Fibroblast of villous mesenchyme (primary cell): Measurements from ENCODE around the gene FCAMR. TPM values are rescaled to one million over a fixed set of nuclear protein-coding genes. Genes with fewer than 3 reads are reported as not detected.

ENCODE experiments used
- DNase-seq: peaks from one replicate; pipeline ENCODE4 v3.0.0-alpha.2; 2010; ENCODE audit warnings: low read depth
- H3K4me3 ChIP-seq: 2 replicates; pipeline ENCODE4 v1.5.1; 2011; ENCODE audit warnings: low read depth, mild to moderate bottlenecking, low read length
- total RNA-seq: library from RNA; depleted of rRNA; stranded (reverse); fragments of >200 nt; gene quantifications from 2 replicates; pipeline ENCODE4 v1.2.3, GENCODE V29; 2012
- TF ChIP-seq, protein P1 (sequence below): IDR thresholded peaks from 2 replicates; pipeline ENCODE4 v1.5.1; 2012; ENCODE audit warnings: low read depth, mild to moderate bottlenecking, low read length; ENCODE audit not compliant: insufficient read depth

The FCAMR gene
- total RNA-seq, 1 donor: not detected

- TF ChIP-seq, protein P1, sequence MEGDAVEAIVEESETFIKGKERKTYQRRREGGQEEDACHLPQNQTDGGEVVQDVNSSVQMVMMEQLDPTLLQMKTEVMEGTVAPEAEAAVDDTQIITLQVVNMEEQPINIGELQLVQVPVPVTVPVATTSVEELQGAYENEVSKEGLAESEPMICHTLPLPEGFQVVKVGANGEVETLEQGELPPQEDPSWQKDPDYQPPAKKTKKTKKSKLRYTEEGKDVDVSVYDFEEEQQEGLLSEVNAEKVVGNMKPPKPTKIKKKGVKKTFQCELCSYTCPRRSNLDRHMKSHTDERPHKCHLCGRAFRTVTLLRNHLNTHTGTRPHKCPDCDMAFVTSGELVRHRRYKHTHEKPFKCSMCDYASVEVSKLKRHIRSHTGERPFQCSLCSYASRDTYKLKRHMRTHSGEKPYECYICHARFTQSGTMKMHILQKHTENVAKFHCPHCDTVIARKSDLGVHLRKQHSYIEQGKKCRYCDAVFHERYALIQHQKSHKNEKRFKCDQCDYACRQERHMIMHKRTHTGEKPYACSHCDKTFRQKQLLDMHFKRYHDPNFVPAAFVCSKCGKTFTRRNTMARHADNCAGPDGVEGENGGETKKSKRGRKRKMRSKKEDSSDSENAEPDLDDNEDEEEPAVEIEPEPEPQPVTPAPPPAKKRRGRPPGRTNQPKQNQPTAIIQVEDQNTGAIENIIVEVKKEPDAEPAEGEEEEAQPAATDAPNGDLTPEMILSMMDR: no peak
- H3K4me3 ChIP-seq: no peak overlapping the region
- no peak for DNase-seq
Measured at GRCh38 chr1:207000651-207001291, 30.5 kb upstream of the FCAMR start.

- TF ChIP-seq, protein P1: no peak
- H3K4me3 ChIP-seq: no peak overlapping the region
- DNase-seq: no peak
Measured at GRCh38 chr1:206998816-206999215, 28.6 kb upstream of the FCAMR start.

GRCh38 chr1:206992790-206993189 lies 22.5 kb upstream of the FCAMR start:
- H3K4me3 ChIP-seq: no peak overlapping the region
- TF ChIP-seq, protein P1: no peak
- DNase-seq: no peak

DNA sequence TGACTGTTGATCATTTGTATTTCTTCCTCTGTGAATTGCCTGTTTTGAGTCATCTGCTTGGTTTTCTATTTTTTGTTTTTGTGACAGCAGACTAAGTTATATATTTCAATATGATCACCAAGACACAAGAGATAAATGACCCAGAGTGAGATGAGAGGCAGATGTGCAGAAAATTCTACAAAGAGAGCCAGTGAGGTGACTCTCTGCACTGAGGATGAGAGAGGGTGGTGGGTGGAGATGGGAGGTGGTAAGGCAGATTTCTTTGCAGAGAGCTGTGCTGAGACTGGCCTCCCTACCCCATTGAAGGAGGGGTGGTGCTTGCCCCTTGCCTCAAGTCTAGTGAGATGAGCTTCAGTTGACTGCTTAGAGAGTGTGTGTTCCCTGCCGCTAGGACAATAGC lies 17.6 kb upstream of the FCAMR start:
- TF ChIP-seq, protein P1: no peak
- DNase-seq: no peak
- H3K4me3 ChIP-seq: no peak overlapping the region

DNA sequence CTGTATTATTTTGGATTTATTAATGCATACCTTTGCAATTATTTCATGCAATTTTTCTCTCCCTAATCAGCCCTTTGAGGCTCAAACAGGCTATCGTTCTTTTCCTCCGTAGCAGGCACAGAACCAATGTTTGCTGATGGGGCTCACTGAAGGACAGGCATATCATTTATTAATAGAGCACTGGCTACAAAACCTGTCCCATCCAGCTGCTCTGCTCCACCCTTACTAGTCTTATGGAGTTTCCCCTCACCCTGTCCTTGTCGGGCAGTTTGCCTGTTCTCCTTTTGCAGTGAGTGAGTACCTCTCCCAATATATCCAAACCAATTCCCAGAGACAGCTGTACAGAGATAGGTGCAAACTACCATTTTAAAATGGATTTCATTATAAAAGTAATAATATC lies 16.6 kb upstream of the FCAMR start:
- H3K4me3 ChIP-seq: no peak overlapping the region
- TF ChIP-seq, protein P1: no peak
- DNase-seq: no peak

- TF ChIP-seq, protein P1: no peak
- no peak for DNase-seq
- no peak overlapping the region for H3K4me3 ChIP-seq
Measured at GRCh38 chr1:206986402-206986801, 16.1 kb upstream of the FCAMR start.

- TF ChIP-seq, protein P1: no peak
- DNase-seq: no peak
- H3K4me3 ChIP-seq: no peak overlapping the region
Measured at GRCh38 chr1:206985162-206985749, 15.0 kb upstream of the FCAMR start.
